Fibroblast of the aortic adventitia (primary cell): ENCODE measurements around the gene UQCRQ. TPM values are rescaled to one million over a fixed set of nuclear protein-coding genes. Genes with fewer than 3 reads are reported as not detected.
A peak's percentile ranks its signal among the peaks of the same experiment; 100 is the strongest.

Experiments
- DNase-seq: peaks from one replicate; pipeline ENCODE4 v3.0.0-alpha.2; 2010; ENCODE audit warnings: low read depth
- H3K4me3 ChIP-seq: 2 replicates; pipeline ENCODE4 v1.5.1; 2011; ENCODE audit warnings: low read depth, mild to moderate bottlenecking, control low read depth, low read length, moderate library complexity
- total RNA-seq: library from RNA; depleted of rRNA; stranded (reverse); fragments of >200 nt; gene quantifications from 2 replicates; pipeline ENCODE4 v1.2.3, GENCODE V29; 2012; ENCODE audit warnings: low replicate concordance
- TF ChIP-seq, protein P1 (sequence below): IDR thresholded peaks from 2 replicates; pipeline ENCODE4 v1.5.1; 2011; ENCODE audit warnings: mild to moderate bottlenecking, low read length, control low read depth, inconsistent platforms; ENCODE audit not compliant: insufficient read depth

UQCRQ gene
- total RNA-seq: 77.2 and 92.0 TPM in 2 replicates

DNA sequence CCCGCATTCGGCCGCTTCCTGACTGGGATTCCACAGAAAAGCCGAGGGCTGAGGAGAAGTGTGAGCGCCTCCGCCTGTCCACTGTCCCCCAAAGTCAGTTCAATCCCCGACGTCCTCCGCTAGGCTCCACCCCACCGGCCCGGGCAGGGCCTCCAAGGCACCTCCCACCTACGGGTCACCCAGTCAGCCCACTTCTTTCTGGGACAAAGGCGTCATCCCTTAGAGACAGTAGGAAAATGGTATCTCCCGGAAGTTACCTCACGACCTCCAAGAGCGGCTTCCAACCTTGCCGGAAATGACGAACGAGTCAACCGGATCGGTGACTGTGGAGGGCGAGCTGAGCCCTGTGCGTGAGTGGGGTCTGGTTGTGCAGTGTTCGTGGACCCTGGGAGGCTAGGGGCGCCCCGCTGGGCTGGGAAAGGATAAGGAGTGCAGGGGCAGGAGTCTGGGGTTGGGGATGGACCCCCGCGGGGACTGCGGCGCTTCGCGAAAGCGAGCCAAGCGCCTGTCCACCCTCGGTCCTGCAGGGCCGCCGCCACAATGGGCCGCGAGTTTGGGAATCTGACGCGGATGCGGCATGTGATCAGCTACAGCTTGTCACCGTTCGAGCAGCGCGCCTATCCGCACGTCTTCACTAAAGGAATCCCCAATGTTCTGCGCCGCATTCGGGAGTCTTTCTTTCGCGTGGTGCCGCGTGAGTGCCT lies at the start of gene UQCRQ, which contains the start of gene GDF9:
TSS of gene UQCRQ (plus strand) at position 301 of the 704 bp plus-strand sequence. CDS start at position 541, 240 bp downstream.
TSS of gene GDF9 (minus strand) at position 128 of the 704 bp plus-strand sequence. CDS start 1,936 bp downstream, outside the sequence.
- DNase-seq: peak; percentile 100
- H3K4me3 ChIP-seq: peak within 1 kb of the TSS; percentile 97
- TF ChIP-seq, protein P1, sequence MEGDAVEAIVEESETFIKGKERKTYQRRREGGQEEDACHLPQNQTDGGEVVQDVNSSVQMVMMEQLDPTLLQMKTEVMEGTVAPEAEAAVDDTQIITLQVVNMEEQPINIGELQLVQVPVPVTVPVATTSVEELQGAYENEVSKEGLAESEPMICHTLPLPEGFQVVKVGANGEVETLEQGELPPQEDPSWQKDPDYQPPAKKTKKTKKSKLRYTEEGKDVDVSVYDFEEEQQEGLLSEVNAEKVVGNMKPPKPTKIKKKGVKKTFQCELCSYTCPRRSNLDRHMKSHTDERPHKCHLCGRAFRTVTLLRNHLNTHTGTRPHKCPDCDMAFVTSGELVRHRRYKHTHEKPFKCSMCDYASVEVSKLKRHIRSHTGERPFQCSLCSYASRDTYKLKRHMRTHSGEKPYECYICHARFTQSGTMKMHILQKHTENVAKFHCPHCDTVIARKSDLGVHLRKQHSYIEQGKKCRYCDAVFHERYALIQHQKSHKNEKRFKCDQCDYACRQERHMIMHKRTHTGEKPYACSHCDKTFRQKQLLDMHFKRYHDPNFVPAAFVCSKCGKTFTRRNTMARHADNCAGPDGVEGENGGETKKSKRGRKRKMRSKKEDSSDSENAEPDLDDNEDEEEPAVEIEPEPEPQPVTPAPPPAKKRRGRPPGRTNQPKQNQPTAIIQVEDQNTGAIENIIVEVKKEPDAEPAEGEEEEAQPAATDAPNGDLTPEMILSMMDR: peak; percentile 29

DNA sequence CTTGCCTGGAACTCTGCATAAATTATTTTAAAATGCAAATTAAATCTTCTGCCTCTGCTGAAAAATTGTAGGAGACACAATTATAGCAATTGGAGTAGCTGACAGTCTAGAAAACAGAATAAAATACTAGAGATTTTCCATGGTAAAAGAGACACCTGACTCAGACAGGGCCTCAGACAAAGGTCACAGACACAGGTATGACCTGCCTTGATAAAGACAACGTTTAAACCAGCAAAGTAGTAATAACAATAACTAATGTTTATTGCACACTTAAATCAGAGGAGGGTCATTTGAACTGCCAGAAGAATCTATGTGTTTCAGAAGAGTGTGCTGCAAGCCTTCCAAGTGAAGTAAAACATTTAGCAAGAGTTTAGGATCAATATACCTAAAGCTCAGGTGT lies 49.4 kb upstream of the UQCRQ start:
- H3K4me3 ChIP-seq: no peak overlapping the region
- TF ChIP-seq, protein P1: no peak
- no peak for DNase-seq

DNA sequence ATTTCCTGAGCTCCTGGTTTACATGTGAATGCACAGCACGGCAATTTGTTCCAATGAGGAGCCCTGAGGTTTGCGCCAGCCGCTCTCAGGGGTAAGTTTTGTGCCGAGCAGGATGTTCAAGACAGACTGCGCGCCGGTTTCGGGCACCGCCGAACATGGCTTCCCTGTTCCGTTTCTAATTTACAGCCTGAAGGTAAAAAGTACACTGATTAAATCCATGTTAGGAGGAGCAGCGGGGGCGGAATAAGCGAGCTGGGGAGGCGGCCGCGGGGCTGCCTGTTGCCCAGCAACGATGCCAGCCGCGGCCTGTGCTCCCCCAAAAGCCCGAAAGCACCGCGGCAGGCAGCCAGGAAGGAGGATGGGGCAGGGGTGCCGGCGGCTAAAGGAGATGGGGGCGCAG lies 47.0 kb upstream of the UQCRQ start:
- H3K4me3 ChIP-seq: no peak overlapping the region
- no peak for DNase-seq
- TF ChIP-seq, protein P1: no peak

DNA sequence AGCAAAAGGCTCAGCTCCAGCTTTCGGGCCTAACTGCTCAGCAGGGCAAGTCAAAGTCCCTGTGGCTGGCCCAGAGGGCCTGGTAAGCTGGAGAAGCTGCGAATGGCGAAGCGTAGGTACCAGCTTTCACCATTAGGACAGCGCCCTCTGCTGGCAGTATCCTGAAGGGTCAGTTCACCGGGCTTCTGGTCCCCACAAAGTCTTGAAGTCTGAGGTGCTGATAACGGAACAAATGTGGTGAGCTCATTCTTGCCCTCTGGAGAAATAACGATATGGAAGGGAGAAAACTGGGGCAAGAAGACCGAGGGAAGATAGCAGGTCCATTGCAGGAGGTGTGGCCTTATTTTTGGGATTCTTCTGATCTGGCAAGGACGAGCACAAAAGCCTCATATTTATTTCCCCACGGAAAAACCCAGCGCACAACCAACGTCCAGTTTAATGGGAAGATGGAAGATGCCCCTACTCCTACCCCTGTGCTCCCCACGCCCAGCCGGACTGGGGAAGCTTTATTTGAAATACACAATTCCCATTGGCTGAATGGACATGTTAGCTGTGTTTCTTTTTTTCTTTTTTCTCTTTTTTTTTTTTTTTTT lies 46.2 kb upstream of the UQCRQ start:
- no peak overlapping the region for H3K4me3 ChIP-seq
- TF ChIP-seq, protein P1: peak; percentile 83
- peak; percentile 95 for DNase-seq

DNA sequence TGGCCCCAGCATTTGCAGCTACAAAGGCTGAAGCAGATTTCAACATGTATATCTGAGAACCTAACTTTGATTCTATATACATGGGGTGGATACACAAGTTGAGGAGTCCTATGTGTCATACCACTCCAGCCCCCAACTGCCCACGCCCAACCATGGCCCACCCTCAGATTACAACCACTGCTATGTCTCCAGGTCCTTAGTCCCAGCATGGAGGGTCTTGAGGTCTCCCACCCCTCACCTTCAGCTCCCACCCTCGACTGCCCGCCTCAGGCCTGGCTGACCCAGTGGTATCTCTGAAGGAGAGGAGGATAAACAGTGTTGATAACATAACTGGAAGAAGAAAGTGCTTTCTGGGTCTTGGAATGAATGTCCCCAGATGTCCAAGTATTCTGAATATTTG lies 45.1 kb upstream of the UQCRQ start:
- TF ChIP-seq, protein P1: no peak
- H3K4me3 ChIP-seq: no peak overlapping the region
- DNase-seq: no peak

DNA sequence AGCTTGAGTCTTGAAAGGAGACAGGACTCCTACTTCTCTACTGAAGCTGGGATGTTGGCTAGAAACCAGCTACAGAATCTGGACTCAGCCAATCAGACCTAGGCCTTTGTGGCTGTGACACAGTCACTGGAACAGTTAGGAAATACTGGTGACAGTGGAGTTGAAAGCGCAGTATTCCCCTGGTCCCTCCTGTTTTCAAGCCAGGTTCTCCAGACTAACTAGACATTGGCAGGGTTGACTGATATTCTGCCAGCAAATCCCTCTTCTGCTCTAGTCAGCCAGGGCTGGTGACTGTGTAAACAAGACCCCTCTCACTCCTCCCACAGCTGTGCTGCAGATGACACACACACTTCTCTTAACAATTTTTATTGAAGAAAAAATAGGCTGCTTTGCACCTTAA lies 44.7 kb upstream of the UQCRQ start:
- no peak overlapping the region for H3K4me3 ChIP-seq
- TF ChIP-seq, protein P1: no peak
- DNase-seq: peak; percentile 30
